Testis (tissue), 3 donors: ENCODE data around the gene SEC11A. TPM values are rescaled to one million over a fixed set of nuclear protein-coding genes. Genes with fewer than 3 reads are reported as not detected.
A peak's percentile ranks its signal among the peaks of the same experiment; 100 is the strongest.

Experiments
- DNase-seq: peaks from one replicate; pipeline ENCODE4 v3.0.0-alpha.2; 2019
- H3K27ac ChIP-seq, 2 donors: fragments of 200-600 bp; sonication (generic); one replicate each; pipeline ENCODE4 v1.5.1; 2019
- H3K27me3 ChIP-seq: fragments of 200-600 bp; sonication (generic); one replicate; pipeline ENCODE4 v1.5.1; 2019
- H3K36me3 ChIP-seq: fragments of 200-600 bp; sonication (generic); one replicate; pipeline ENCODE4 v1.5.1; 2017; ENCODE audit warnings: low read depth; ENCODE audit errors: missing control alignments
- H3K4me1 ChIP-seq: fragments of 200-600 bp; sonication (generic); one replicate; pipeline ENCODE4 v1.5.1; 2019
- H3K4me3 ChIP-seq, 2 donors: fragments of 200-600 bp; sonication (generic); one replicate each; pipeline ENCODE4 v1.5.1; 2017 to 2019
- H3K9me3 ChIP-seq: fragments of 200-600 bp; sonication (generic); one replicate; pipeline ENCODE4 v1.5.1; 2017
- CTCF ChIP-seq, 3 experiments: fragments of 450-650 bp in 2 of 3; fragments of 200-600 bp in 1 of 3; sonication (generic) in 1 of 3; IDR thresholded peaks; one replicate each; pipeline ENCODE4 v1.5.1; 2016 to 2019; ENCODE audit warnings: antibody characterized with exemption in 3 of 3, mild to moderate bottlenecking in 2 of 3, moderate library complexity in 1 of 3
- POLR2A ChIP-seq: fragments of 450-650 bp; IDR thresholded peaks from one replicate; pipeline ENCODE4 v1.6.1; 2017; ENCODE audit warnings: antibody characterized with exemption, mild to moderate bottlenecking, moderate library complexity
- WGBS, 2 donors: methylation state at CpG; one replicate each; pipeline ENCODE4 v1.1.5; 2018; 5-methylcytosine and 5-hydroxymethylcytosine counted together
- intact Hi-C: fragments of 100-400 bp; cut with DNase I; formaldehyde crosslinking; loops from one replicate; pipeline ENCODE4 v1.15.1; 2023; ENCODE audit warnings: low total_unique reads
- polyA plus RNA-seq: library from polyadenylated mRNA; stranded (reverse); fragments of 350-450 nt; fragmentation: Illumina TruSeq; extraction: RNeasy Lipid Tissue Mini Kit (QIAGEN cat#74804); gene quantifications from one replicate; pipeline ENCODE4 v1.2.3, GENCODE V29; 2014; ENCODE audit warnings: low read depth, low replicate concordance; ENCODE audit not compliant: insufficient read depth
- total RNA-seq, 2 donors: library from RNA; depleted of rRNA; stranded (reverse); fragments of >200 nt; gene quantifications; one replicate each; pipeline ENCODE4 v1.2.3, GENCODE V29; 2016

SEC11A gene
- total and polyA plus RNA-seq, 3 donors from 2014 or later = 67.7 to 121 (median 88.9) TPM

DNA sequence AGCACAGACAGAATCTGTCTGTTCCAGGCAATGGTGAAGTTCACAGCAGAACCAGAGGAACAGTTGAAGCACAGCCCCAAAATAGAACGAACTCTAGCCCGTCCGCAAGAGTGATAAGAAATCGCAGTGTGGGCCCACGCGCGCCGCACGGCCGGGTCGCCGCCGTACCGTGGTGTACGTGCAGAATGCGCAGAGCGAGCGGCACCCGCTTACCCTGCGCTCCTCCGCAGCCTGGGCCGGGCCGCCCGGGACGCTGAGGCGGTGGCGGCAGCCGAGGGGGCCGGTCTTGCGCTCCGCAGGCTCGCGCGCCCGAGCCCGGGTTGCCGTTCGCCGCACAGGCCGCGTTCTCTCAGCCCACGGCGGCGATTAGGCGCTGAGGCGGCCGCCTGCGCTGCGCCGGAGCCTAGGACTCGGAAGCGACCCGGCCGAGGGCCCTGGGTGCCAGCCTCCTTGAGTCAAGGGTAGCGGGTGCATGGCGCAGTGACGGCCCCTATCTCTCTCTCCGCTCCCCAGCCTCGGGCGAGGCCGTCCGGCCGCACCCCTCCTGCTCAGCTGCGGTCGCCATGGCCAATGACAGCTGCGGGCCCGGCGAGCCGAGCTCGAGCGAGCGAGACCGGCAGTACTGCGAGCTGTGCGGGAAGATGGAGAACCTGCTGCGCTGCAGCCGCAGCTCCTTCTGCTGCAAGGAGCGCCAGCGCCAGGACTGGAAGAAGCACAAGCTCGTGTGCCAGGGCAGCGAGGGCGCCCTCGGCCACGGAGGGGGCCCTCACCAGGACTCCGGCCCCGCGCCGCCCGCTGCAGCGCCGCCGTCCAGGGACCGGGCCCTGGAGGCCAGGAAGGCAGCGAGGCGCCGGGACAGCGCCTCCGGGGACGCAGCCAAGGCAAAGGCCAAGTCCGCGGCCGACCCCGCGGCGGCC, 82.4 kb downstream of the SEC11A start:
- no peak for TF ChIP-seq POLR2A
- no peak for TF ChIP-seq CTCF (IDR thresholded peaks at IDR 0.05)
- peak; percentile 62 for DNase-seq
- H3K36me3 ChIP-seq = no peaks in the 10 kb centered on the region
- H3K4me3 ChIP-seq = peak overlapping the region; percentile 66
- H3K4me1 ChIP-seq = peaks cover 31% of the 10 kb centered on the region
- H3K27me3 ChIP-seq = no peaks in the 10 kb centered on the region
- H3K27ac ChIP-seq = peak overlapping the region; percentile 8 to 93
- no peaks in the 10 kb centered on the region for H3K9me3 ChIP-seq
- WGBS, 2 donors = 0 to 1% methylated on average over 15 to 63 of the region's 105 CpGs
- intact Hi-C loops = no loop called here

DNA sequence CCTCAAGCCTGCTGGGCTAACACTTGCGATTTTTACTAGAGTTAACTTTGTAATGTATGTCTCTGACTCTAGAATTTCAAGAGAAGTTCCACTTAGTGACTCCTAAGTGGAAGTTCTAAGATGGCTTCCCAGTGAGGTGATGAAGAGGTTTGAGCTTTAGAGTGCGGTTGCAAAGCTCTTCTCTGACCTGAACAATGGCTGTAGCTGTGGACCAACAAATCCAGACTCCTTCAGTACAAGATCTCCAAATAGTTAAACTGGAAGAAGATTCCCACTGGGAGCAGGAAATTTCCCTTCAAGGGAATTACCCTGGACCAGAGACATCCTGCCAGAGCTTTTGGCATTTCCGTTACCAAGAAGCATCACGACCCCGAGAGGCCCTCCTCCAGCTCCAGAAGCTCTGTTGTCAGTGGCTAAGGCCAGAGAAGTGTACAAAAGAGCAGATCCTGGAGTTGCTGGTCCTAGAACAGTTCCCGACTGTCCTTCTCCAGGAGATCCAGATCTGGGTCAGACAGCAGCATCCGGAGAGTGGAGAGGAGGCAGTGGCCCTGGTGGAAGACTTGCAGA, 84.2 kb downstream of the SEC11A start:
- TF ChIP-seq CTCF (IDR thresholded peaks at IDR 0.05) = no peak
- no peak for TF ChIP-seq POLR2A
- peak overlapping the region; percentile 81 to 82 for H3K27ac ChIP-seq
- no peaks in the 10 kb centered on the region for H3K36me3 ChIP-seq
- peak; percentile 24 for DNase-seq
- WGBS, 2 donors = 12 to 21% methylated on average over 7 of the region's 7 CpGs
- no peaks in the 10 kb centered on the region for H3K27me3 ChIP-seq
- peaks cover 31% of the 10 kb centered on the region for H3K4me1 ChIP-seq
- H3K9me3 ChIP-seq = no peaks in the 10 kb centered on the region
- peak overlapping the region; percentile 59 to 66 for H3K4me3 ChIP-seq
- intact Hi-C loops = no loop called here

GRCh38 chr15:84629033-84629432, 86.9 kb downstream of the SEC11A start:
- no peaks in the 10 kb centered on the region for H3K36me3 ChIP-seq
- no peaks in the 10 kb centered on the region for H3K27me3 ChIP-seq
- intact Hi-C loops = no loop called here
- no peak for DNase-seq
- H3K27ac ChIP-seq = no peak overlapping the region
- no peak for TF ChIP-seq POLR2A
- TF ChIP-seq CTCF (IDR thresholded peaks at IDR 0.05) = no peak
- no peak overlapping the region for H3K4me3 ChIP-seq
- 92% methylated on average over 9 of the region's 9 CpGs for WGBS, 2 donors
- H3K4me1 ChIP-seq = peaks cover 22% of the 10 kb centered on the region
- H3K9me3 ChIP-seq = no peaks in the 10 kb centered on the region

- DNase-seq = no peak
- intact Hi-C loops = no loop called here
- H3K36me3 ChIP-seq = no peaks in the 10 kb centered on the region
- WGBS, 2 donors = 61 to 79% methylated on average over 2 of the region's 2 CpGs
- H3K27ac ChIP-seq = no peak overlapping the region
- TF ChIP-seq CTCF (IDR thresholded peaks at IDR 0.05) = no peak
- TF ChIP-seq POLR2A = no peak
- H3K4me3 ChIP-seq = no peak overlapping the region
- H3K4me1 ChIP-seq = peaks cover 9% of the 10 kb centered on the region
- no peaks in the 10 kb centered on the region for H3K9me3 ChIP-seq
- H3K27me3 ChIP-seq = no peaks in the 10 kb centered on the region
Observed at GRCh38 chr15:84625123-84625522, 90.8 kb downstream of the SEC11A start.
